PC-9 (cell line): ENCODE results near the gene GTF2H2C. TPM values are rescaled to one million over a fixed set of nuclear protein-coding genes. Genes with fewer than 3 reads are reported as not detected.
"Not testable (repeated sequence)": the region's sequence is repeated elsewhere in the genome, so short reads cannot be mapped to it uniquely, and the experiment has no call there.

ENCODE experiments used
- BruUV-seq: library from RNA; stranded (reverse); fragments of 400-500 nt; replicated peaks from 2 replicates; lab custom pipeline; 2021; lab: Mats Ljungman, UMichigan
- CTCF ChIA-PET: fragments of 300-600 bp; sonication (Branson Sonifier 250); formaldehyde crosslinking; loops from one replicate; lab custom pipeline; 2022; ENCODE audit warnings: antibody characterized with exemption; lab: Charles Lee
- POLR2A ChIA-PET: fragments of 300-600 bp; sonication (Branson Sonifier 250); formaldehyde crosslinking; loops from one replicate; lab custom pipeline; 2022; ENCODE audit warnings: antibody characterized with exemption; ENCODE audit not compliant: unreplicated experiment; lab: Charles Lee
- DNase-seq, 2 experiments: peaks; one replicate each; pipeline versions ENCODE4 v3.0.0 to v3.0.0-alpha.2; 2015 to 2022; ENCODE audit warnings: mixed read lengths in 1 of 2
- H2AFZ ChIP-seq: fragments of 200-600 bp; sonication (generic); 2 replicates; pipeline ENCODE4 v1.8.1; 2017; ENCODE audit warnings: antibody characterized with exemption
- H3F3A ChIP-seq: fragments of 200-600 bp; sonication (generic); 2 replicates; pipeline ENCODE4 v1.8.1; 2017; ENCODE audit warnings: antibody characterized with exemption, mild to moderate bottlenecking, low read depth; ENCODE audit not compliant: insufficient read depth
- H3K27ac ChIP-seq: fragments of 200-600 bp; sonication (generic); 2 replicates; pipeline ENCODE4 v1.6.1; 2016; ENCODE audit warnings: mixed run types
- H3K27me3 ChIP-seq: fragments of 200-600 bp; sonication (generic); 2 replicates; pipeline ENCODE4 v1.6.1; 2016; ENCODE audit warnings: low read depth, mixed run types; ENCODE audit not compliant: insufficient read depth
- H3K36me3 ChIP-seq: fragments of 200-600 bp; sonication (generic); 2 replicates; pipeline ENCODE4 v1.6.1; 2016; ENCODE audit warnings: low read depth, mixed run types
- H3K4me1 ChIP-seq: fragments of 200-600 bp; sonication (generic); replicated peaks from 2 replicates; pipeline ENCODE4 v1.6.1; 2016; ENCODE audit warnings: mixed run types; ENCODE audit not compliant: insufficient read depth
- H3K4me2 ChIP-seq: fragments of 200-600 bp; sonication (generic); 2 replicates; pipeline ENCODE4 v1.6.1; 2017; ENCODE audit warnings: mixed run types
- H3K4me3 ChIP-seq: fragments of 200-600 bp; sonication (generic); 2 replicates; pipeline ENCODE4 v1.6.1; 2016; ENCODE audit warnings: mixed run types
- H3K79me2 ChIP-seq: fragments of 200-600 bp; sonication (generic); 2 replicates; pipeline ENCODE4 v1.6.1; 2017; ENCODE audit warnings: low read depth, mixed run types
- H3K9me2 ChIP-seq: fragments of 200-600 bp; sonication (generic); 2 replicates; pipeline ENCODE4 v1.8.1; 2017; ENCODE audit warnings: mild to moderate bottlenecking; ENCODE audit not compliant: insufficient read depth
- H3K9me3 ChIP-seq: fragments of 200-600 bp; sonication (generic); 2 replicates; pipeline ENCODE4 v1.8.1; 2016; ENCODE audit warnings: low read depth; ENCODE audit not compliant: insufficient read depth
- H4K20me1 ChIP-seq: fragments of 200-600 bp; sonication (generic); 2 replicates; pipeline ENCODE4 v1.8.1; 2017; ENCODE audit not compliant: insufficient read depth
- intact Hi-C: fragments of 100-400 bp; cut with micrococcal nuclease; formaldehyde crosslinking; loops from one replicate; pipeline ENCODE4 v1.10.0; 2022; ENCODE audit not compliant: unreplicated experiment
- total RNA-seq: library from RNA; stranded (reverse); gene quantifications from 2 replicates; pipeline ENCODE4 v1.2.3, GENCODE V29; 2021

Gene GTF2H2C
- total RNA-seq, 1 experiment from 2014 or later = 24.7 TPM

DNA sequence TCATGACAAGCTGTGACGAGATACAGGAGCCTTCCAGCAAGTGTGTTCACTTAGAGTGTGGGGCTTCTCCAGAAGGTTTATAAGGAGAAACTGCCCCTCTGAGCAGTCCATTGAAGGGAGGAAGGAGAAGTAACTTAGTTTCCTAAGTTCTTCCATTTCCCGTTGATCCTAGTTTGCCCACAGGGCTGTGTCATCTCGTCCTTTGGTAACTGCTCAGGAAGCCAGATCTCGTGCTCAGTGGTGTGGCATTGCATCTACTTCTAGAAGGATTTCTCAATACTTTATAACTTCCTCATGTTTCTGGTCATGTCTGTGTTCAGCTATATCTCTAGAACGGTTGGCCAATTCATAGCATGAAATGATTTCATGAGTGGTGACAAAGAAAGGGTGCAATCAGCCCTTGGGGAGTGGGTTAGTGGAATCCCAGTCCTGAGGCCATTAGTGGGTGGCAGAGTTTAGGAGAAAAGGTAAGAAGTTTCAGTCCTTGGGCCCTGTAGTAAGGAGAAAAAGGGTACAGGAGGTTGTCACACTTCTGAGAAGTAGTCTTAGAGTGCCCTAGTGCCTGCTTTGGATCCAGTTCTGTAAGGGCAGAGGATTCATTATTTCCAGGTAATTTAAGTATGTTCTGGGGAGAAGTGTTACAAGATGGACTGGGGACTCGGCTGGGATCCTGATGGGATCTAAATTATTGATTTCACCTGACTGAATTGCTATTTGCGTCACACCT is 36.3 kb downstream of the GTF2H2C start:
- H3K4me1 ChIP-seq, DNase-seq, CTCF ChIA-PET, H3K4me3 ChIP-seq, intact Hi-C loops, H3K27ac ChIP-seq, H3K79me2 ChIP-seq, H3K27me3 ChIP-seq, H3K9me3 ChIP-seq, H2AFZ ChIP-seq, H3K4me2 ChIP-seq, H3K36me3 ChIP-seq, H3F3A ChIP-seq, BruUV-seq, H3K9me2 ChIP-seq, H4K20me1 ChIP-seq, POLR2A ChIA-PET: not testable (repeated sequence)

DNA sequence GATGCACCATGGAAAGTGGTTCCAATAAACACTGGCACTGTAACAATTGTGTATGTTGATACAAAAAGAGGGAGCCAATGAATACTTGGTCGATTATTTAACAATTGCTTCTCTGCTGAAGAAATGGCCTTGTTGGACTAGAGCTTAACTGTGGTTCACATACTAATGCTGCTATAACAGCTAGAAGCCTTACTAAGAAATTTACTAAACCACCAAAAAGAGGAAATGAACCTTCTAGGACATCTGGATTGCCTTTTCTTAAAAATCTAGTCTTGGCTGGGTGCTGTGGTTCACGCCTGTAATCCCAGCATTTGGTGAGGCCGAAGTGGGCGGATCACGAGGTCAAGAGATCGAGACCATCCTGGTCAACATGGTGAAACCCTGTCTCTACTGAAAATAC is 42.0 kb downstream of the GTF2H2C start:
- H2AFZ ChIP-seq, H3K27me3 ChIP-seq, POLR2A ChIA-PET, H3K9me3 ChIP-seq, BruUV-seq, H3K4me2 ChIP-seq, H3F3A ChIP-seq, H3K27ac ChIP-seq, H3K4me1 ChIP-seq, H3K79me2 ChIP-seq, H3K9me2 ChIP-seq, CTCF ChIA-PET, H3K36me3 ChIP-seq, H4K20me1 ChIP-seq, intact Hi-C loops, DNase-seq, H3K4me3 ChIP-seq: not testable (repeated sequence)

DNA sequence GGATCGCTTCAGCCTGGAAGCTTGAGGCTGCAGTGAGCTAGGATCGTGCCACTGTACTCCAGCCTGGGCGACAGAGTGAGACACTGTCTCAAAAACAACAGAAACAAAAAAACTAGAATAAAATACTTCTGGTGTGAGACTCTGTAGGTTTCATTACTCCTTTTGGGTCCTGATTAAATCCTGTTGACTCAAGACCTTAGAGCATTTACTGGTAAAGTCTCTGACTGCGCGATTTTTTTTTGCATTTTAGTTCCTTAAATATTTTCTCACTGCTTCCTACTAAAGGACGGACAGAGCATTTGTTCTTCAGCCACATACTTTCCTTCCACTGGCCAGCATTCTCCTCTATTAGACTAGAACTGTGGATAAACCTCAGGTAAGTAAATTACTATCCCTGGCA is 46.8 kb downstream of the GTF2H2C start:
- H3K27me3 ChIP-seq, POLR2A ChIA-PET, H3K27ac ChIP-seq, H3K4me1 ChIP-seq, H3K79me2 ChIP-seq, intact Hi-C loops, H3K9me2 ChIP-seq, H3F3A ChIP-seq, H3K4me2 ChIP-seq, DNase-seq, CTCF ChIA-PET, H4K20me1 ChIP-seq, H3K9me3 ChIP-seq, H2AFZ ChIP-seq, H3K36me3 ChIP-seq, BruUV-seq, H3K4me3 ChIP-seq: not testable (repeated sequence)

DNA sequence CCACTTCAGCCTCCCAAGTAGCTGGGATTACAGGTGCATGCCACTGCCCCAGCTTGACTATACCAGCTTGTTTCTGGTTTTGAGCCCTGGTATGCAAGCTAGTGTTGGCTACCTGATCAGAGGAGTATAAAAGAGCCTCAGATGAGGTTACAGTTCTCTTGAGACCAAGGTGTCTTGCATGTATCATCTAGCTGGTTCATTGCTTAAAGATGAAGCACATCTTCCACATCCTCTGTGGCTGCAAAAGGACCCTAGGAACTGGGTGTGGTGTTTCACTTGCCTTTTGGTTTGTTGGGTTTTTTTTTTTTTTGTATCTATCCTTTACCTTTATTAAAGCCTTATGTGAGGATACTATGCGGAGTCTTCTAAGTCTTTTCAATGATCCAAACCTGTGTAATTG is 47.8 kb downstream of the GTF2H2C start:
- H3K4me1 ChIP-seq, H3K4me2 ChIP-seq, H3K27me3 ChIP-seq, H4K20me1 ChIP-seq, DNase-seq, H3F3A ChIP-seq, H3K4me3 ChIP-seq, H3K9me2 ChIP-seq, intact Hi-C loops, H3K36me3 ChIP-seq, POLR2A ChIA-PET, H2AFZ ChIP-seq, H3K79me2 ChIP-seq, BruUV-seq, H3K27ac ChIP-seq, CTCF ChIA-PET, H3K9me3 ChIP-seq: not testable (repeated sequence)

DNA sequence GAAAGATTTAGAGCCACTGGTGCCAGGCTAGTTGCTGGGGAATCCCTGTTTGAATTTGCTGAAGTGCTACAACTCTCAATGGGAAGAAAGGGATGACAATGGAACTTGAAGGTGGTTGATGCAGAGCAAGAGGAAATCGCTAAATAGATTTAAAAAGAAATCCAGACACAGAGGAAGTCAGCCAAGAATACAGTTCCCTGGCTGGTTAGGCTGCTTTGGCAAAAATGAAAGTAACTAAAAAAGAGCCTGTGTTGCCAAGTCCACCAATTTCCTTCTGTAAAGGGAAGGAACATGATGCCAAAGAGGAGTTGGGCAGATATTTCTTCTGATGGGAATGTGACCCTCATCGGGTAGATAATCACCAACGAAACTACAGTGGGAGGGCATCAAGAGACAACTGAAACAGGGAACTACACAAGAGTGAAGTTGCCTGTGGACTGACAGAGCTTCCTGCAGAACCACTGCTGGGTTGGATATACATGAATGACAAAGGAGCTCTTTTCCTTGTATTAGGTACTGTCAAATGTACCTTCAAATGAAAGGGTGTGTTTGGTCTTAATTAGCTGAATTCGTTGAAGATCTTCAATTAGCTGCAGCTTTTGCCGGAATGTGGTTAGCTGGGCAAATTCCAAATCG is 49.0 kb downstream of the GTF2H2C start:
- BruUV-seq, H3K27ac ChIP-seq, H3K9me2 ChIP-seq, H4K20me1 ChIP-seq, CTCF ChIA-PET, H3K4me1 ChIP-seq, intact Hi-C loops, H3K27me3 ChIP-seq, H3K79me2 ChIP-seq, H3K4me3 ChIP-seq, H3K4me2 ChIP-seq, DNase-seq, H3F3A ChIP-seq, POLR2A ChIA-PET, H2AFZ ChIP-seq, H3K36me3 ChIP-seq, H3K9me3 ChIP-seq: not testable (repeated sequence)

DNA sequence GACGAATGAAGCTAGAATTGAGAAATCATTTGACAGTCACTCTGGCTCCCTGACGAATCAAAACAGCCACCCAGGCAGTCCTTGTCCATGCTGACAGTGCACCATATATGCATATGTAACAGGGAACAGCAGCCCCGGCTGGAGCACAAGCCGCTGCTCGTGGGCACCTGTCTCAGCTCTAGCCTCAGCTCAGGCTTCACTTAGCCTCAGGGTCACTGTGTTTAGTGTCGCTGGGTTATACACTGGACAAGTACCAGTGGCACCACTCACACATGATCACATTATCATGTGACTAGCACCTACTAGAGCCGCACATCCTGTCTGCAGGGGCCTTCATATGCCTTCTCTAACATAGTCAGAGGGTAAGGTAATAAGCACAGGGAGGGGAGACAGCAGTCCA is 54.9 kb downstream of the GTF2H2C start:
- H3K9me2 ChIP-seq, CTCF ChIA-PET, H3K27me3 ChIP-seq, H3K36me3 ChIP-seq, BruUV-seq, H3K27ac ChIP-seq, H3K4me3 ChIP-seq, H3K9me3 ChIP-seq, H2AFZ ChIP-seq, POLR2A ChIA-PET, H3K4me1 ChIP-seq, H3K4me2 ChIP-seq, DNase-seq, intact Hi-C loops, H3K79me2 ChIP-seq, H4K20me1 ChIP-seq, H3F3A ChIP-seq: not testable (repeated sequence)

DNA sequence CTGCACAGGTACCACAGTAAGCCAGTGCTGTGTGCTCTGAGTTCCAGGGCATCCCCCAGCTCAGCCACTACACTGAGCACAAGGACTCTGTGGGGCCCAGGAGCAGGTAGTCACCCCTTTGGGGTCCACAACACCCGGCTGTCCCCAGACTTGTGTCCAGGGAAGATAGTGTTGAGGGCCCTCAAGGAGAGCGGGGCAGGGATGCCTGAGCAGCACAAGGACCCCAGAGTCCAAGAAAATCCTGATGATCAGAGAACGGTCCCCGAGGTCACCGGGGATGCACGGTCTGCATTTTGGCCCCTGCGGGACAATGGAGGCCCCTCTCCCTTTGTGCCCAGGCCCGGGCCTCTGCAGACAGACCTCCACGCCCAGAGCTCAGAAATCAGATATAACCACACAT is 71.9 kb downstream of the GTF2H2C start:
- H4K20me1 ChIP-seq, H2AFZ ChIP-seq, H3K4me3 ChIP-seq, H3K9me2 ChIP-seq, H3K9me3 ChIP-seq, POLR2A ChIA-PET, H3K79me2 ChIP-seq, CTCF ChIA-PET, BruUV-seq, DNase-seq, H3F3A ChIP-seq, H3K36me3 ChIP-seq, intact Hi-C loops, H3K4me1 ChIP-seq, H3K4me2 ChIP-seq, H3K27ac ChIP-seq, H3K27me3 ChIP-seq: not testable (repeated sequence)
